HFF-Myc (cell line): ENCODE data around the gene SIDT1.

Experiments
- DNase-seq: peaks from one replicate; pipeline ENCODE4 v3.0.0-alpha.2; 2011; ENCODE audit warnings: low read depth; ENCODE audit errors: extremely low read depth
- H3K4me3 ChIP-seq: replicated peaks from 2 replicates; pipeline ENCODE4 v1.5.1; 2011; ENCODE audit warnings: low read depth, mild to moderate bottlenecking, control low read depth, low read length
- CTCF ChIP-seq: IDR thresholded peaks from 2 replicates; pipeline ENCODE4 v1.5.1; 2012; ENCODE audit warnings: mild to moderate bottlenecking, low read depth, low read length, control low read depth; ENCODE audit errors: missing control alignments

The SIDT1 gene

GRCh38 chr3:113600418-113601182 lies 68.2 kb downstream of the SIDT1 start:
- no peak for DNase-seq
- no peak for TF ChIP-seq CTCF
- H3K4me3 ChIP-seq: no peak overlapping the region

GRCh38 chr3:113601240-113601639 lies 68.9 kb downstream of the SIDT1 start:
- H3K4me3 ChIP-seq: no peak overlapping the region
- no peak for DNase-seq
- no peak for TF ChIP-seq CTCF

GRCh38 chr3:113602256-113602655 lies 69.9 kb downstream of the SIDT1 start:
- no peak for TF ChIP-seq CTCF

GRCh38 chr3:113602836-113603235 lies 70.5 kb downstream of the SIDT1 start:
- DNase-seq: no peak
- no peak overlapping the region for H3K4me3 ChIP-seq
- no peak for TF ChIP-seq CTCF

More at GRCh38 chr3:113602256-113602655, 69.9 kb downstream of the SIDT1 start:
- H3K4me3 ChIP-seq: no peak overlapping the region
- no peak for DNase-seq

GRCh38 chr3:113606539-113607218 lies 74.3 kb downstream of the SIDT1 start:
- TF ChIP-seq CTCF: no peak
- H3K4me3 ChIP-seq: no peak overlapping the region
- DNase-seq: no peak

GRCh38 chr3:113607219-113607596 lies 74.9 kb downstream of the SIDT1 start:
- no peak for TF ChIP-seq CTCF
- H3K4me3 ChIP-seq: no peak overlapping the region
- no peak for DNase-seq
